Measurements from ENCODE around the gene PUS7L.
"Not testable (repeated sequence)": the region's sequence is repeated elsewhere in the genome, so short reads cannot be mapped to it uniquely, and the experiment has no call there.

The PUS7L gene

GRCh38 chr12:43776498-43776897 is 17.9 kb upstream of the PUS7L start:
- TF ChIP-seq POLR2AphosphoS5 (IDR thresholded peaks at IDR 0.05; ENCODE audit: low read depth, low read length): no peak
- no peak for TF ChIP-seq TAF1 (IDR thresholded peaks at IDR 0.05; ENCODE audit: borderline replicate concordance, low read depth, low read length)
- no peak for TF ChIP-seq POLR2A (IDR thresholded peaks at IDR 0.05; ENCODE audit: low read depth, low read length)
- peak; percentile 76 for FAIRE-seq
- no peak for DNase-seq (ENCODE audit: insufficient read length)

- DNase-seq (ENCODE audit: insufficient read length) (no peak), FAIRE-seq (no peak)
- TF ChIP-seq POLR2A (IDR thresholded peaks at IDR 0.05; ENCODE audit: low read depth, low read length): no peak
- TF ChIP-seq TAF1 (IDR thresholded peaks at IDR 0.05; ENCODE audit: borderline replicate concordance, low read depth, low read length): no peak
- TF ChIP-seq POLR2AphosphoS5 (IDR thresholded peaks at IDR 0.05; ENCODE audit: low read depth, low read length): no peak
These were observed 7.7 kb upstream of the PUS7L start for GRCh38 chr12:43766291-43766690.

- DNase-seq (ENCODE audit: insufficient read length) (no peak), FAIRE-seq (no peak)
- no peak for TF ChIP-seq POLR2AphosphoS5 (IDR thresholded peaks at IDR 0.05; ENCODE audit: low read depth, low read length)
- no peak for TF ChIP-seq TAF1 (IDR thresholded peaks at IDR 0.05; ENCODE audit: borderline replicate concordance, low read depth, low read length)
- TF ChIP-seq POLR2A (IDR thresholded peaks at IDR 0.05; ENCODE audit: low read depth, low read length): no peak
These were observed 5.9 kb upstream of the PUS7L start for GRCh38 chr12:43764528-43764927.

DNA sequence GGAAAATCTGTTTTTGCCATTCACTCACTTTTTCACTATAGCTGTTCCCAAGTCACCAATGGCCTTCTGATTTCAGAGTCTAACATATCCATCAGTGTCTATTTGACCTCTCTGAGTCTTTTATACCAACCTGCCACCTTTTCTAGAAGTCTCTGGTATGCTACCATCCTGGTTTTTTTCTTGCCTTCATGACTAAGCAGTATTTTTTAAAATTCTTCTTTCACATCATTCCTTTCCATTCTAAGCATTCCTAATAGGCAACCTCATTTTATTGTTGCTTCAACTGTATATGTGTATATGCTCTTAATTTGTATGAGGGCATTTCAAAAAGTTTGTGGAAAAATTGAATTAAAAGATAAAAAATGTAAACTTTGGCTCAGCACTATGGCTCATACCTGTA is 5.2 kb upstream of the PUS7L start:
- DNase-seq (ENCODE audit: insufficient read length) (no peak), FAIRE-seq (no peak)
- TF ChIP-seq POLR2A (IDR thresholded peaks at IDR 0.05; ENCODE audit: low read depth, low read length) (no peak), TAF1 (IDR thresholded peaks at IDR 0.05; ENCODE audit: borderline replicate concordance, low read depth, low read length) (no peak), POLR2AphosphoS5 (IDR thresholded peaks at IDR 0.05; ENCODE audit: low read depth, low read length) (no peak)

DNA sequence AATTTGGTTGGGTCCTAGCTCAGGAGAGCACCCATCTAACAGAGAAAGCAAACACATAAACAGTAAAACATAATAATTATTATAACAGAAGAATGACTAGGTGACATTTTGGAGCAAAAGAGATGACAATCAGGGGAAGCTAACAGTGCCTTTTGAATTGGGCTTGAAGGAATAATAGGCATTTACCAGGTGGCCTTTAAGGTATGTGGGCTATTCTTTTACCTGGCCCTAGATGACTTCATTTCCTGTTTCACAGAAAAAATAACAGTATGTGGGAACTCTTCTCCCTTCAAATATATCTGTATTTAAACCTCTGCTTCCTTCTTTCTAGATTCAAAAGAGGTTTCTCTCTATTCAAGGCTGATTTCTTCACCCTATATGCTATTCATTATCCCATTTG is 4.0 kb upstream of the PUS7L start:
- no peak for FAIRE-seq
- no peak for DNase-seq (ENCODE audit: insufficient read length)
- no peak for TF ChIP-seq POLR2A (IDR thresholded peaks at IDR 0.05; ENCODE audit: low read depth, low read length)
- no peak for TF ChIP-seq POLR2AphosphoS5 (IDR thresholded peaks at IDR 0.05; ENCODE audit: low read depth, low read length)
- TF ChIP-seq TAF1 (IDR thresholded peaks at IDR 0.05; ENCODE audit: borderline replicate concordance, low read depth, low read length): no peak

GRCh38 chr12:43761500-43761899 is 2.9 kb upstream of the PUS7L start:
- DNase-seq (ENCODE audit: insufficient read length) (no peak), FAIRE-seq (no peak)
- TF ChIP-seq POLR2A (IDR thresholded peaks at IDR 0.05; ENCODE audit: low read depth, low read length) (no peak), TAF1 (IDR thresholded peaks at IDR 0.05; ENCODE audit: borderline replicate concordance, low read depth, low read length) (no peak), POLR2AphosphoS5 (IDR thresholded peaks at IDR 0.05; ENCODE audit: low read depth, low read length) (no peak)

- TF ChIP-seq TAF1 (IDR thresholded peaks at IDR 0.05; ENCODE audit: borderline replicate concordance, low read depth, low read length) (no peak), POLR2A (IDR thresholded peaks at IDR 0.05; ENCODE audit: low read depth, low read length) (no peak), POLR2AphosphoS5 (IDR thresholded peaks at IDR 0.05; ENCODE audit: low read depth, low read length) (no peak)
- FAIRE-seq: peak; percentile 62
- DNase-seq (ENCODE audit: insufficient read length): no peak
These were observed 1.8 kb upstream of the PUS7L start for GRCh38 chr12:43760396-43760795.

DNA sequence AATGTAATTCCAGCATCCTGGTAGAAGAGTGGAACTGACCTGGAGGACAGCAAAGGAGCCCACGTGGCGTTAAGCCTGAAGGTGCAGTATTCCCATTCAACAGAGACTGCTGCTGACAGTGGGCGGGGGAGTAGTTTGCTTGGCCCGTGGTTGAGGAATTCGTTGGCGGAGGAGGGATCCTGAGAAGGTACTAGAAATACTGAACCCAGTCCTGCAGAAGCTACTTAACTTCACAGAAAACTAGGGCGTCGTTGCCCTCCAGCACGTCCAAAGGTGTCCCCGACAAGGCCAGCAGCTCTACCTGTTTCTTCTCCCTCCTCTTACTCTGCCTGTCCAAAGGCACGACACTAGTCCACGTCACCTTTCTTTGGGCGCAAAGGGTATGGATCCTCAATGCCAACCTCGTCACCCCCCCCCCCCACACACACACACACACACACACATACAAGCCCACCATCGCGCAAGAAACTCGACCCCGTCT is 303 bp downstream of the PUS7L start:
- FAIRE-seq: no peak
- peak; percentile 11 for DNase-seq (ENCODE audit: insufficient read length)
- TF ChIP-seq POLR2A (IDR thresholded peaks at IDR 0.05; ENCODE audit: low read depth, low read length): no peak
- TF ChIP-seq POLR2AphosphoS5 (IDR thresholded peaks at IDR 0.05; ENCODE audit: low read depth, low read length): no peak
- no peak for TF ChIP-seq TAF1 (IDR thresholded peaks at IDR 0.05; ENCODE audit: borderline replicate concordance, low read depth, low read length)

DNA sequence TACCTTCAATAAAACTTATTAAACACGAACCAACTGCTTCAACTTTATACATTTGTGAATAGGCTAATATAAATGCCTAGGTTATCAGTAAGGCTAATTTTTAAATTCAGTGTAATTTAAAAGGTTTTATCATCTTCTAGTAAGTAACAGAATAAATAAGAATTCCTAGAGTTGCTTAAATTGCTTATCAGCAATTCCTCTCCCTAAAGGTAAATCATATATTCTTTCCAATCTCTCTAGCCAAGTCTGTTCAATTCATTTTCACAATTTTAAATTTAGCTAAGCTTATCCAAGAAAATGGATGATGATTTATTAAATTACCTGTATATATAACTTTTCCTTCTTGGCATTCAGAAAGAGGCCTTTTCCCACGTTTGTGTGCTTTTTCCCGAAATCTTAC is 4.6 kb downstream of the PUS7L start:
- no peak for DNase-seq (ENCODE audit: insufficient read length)
- TF ChIP-seq POLR2AphosphoS5 (IDR thresholded peaks at IDR 0.05; ENCODE audit: low read depth, low read length) (no peak), TAF1 (IDR thresholded peaks at IDR 0.05; ENCODE audit: borderline replicate concordance, low read depth, low read length) (no peak)
- FAIRE-seq: no peak

DNA sequence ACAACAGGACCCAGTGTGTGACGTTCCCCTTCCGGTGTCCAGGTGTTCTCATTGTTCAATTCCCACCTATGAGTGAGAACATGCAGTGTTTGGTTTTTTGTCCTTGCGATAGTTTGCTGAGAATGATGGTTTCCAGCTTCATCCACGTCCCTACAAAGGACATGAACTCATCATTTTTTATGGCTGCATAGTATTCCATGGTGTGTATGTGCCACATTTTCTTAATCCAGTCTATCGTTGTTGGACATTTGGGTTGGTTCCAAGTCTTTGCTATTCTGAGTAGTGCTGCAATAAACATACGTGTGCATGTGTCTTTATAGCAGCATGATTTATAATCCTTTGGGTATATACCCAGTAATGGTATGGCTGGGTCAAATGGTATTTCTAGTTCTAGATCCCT is 7.2 kb downstream of the PUS7L start:
- not testable (repeated sequence) for DNase-seq (ENCODE audit: insufficient read length); FAIRE-seq

GRCh38 chr12:43750814-43751213 is 7.8 kb downstream of the PUS7L start:
- TF ChIP-seq TAF1 (IDR thresholded peaks at IDR 0.05; ENCODE audit: borderline replicate concordance, low read depth, low read length) (no peak), POLR2AphosphoS5 (IDR thresholded peaks at IDR 0.05; ENCODE audit: low read depth, low read length) (no peak)
- DNase-seq (ENCODE audit: insufficient read length) (no peak), FAIRE-seq (no peak)

DNA sequence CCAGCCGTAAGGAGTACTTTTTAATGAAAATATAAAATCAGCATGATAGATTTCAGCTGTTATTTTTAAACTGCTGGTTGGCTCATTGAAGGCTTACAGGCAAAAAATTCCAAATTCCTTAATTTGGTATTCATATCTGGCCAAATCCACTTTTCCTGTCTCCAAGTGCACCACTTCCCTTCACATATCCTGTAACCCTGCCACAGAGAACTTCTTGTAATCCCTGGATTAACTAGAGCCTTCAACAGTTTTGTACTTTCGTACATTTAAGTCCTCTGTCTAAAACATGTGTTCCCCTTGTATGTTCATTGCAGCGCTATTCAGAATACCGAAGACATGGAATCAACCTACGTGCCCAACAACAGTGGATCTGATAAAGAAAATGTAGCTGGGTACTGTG is 9.6 kb downstream of the PUS7L start:
- DNase-seq (ENCODE audit: insufficient read length) (no peak), FAIRE-seq (no peak)
- TF ChIP-seq TAF1 (IDR thresholded peaks at IDR 0.05; ENCODE audit: borderline replicate concordance, low read depth, low read length) (no peak), POLR2AphosphoS5 (IDR thresholded peaks at IDR 0.05; ENCODE audit: low read depth, low read length) (no peak), POLR2A (IDR thresholded peaks at IDR 0.05; ENCODE audit: low read depth, low read length) (no peak)

- FAIRE-seq (no peak), DNase-seq (ENCODE audit: insufficient read length) (no peak)
- TF ChIP-seq POLR2A (IDR thresholded peaks at IDR 0.05; ENCODE audit: low read depth, low read length) (no peak), POLR2AphosphoS5 (IDR thresholded peaks at IDR 0.05; ENCODE audit: low read depth, low read length) (no peak), TAF1 (IDR thresholded peaks at IDR 0.05; ENCODE audit: borderline replicate concordance, low read depth, low read length) (no peak)
These were observed 13.8 kb downstream of the PUS7L start for GRCh38 chr12:43744826-43745225.
